GM12801 (cell line): ENCODE measurements around the gene CLCN6.

Experiments used
- TF ChIP-seq, protein P1 (sequence below): IDR thresholded peaks from one replicate; pipeline ENCODE4 v1.5.1; 2011; ENCODE audit warnings: control low read depth; ENCODE audit not compliant: insufficient read length; ENCODE audit errors: extremely low read depth

Gene CLCN6

DNA sequence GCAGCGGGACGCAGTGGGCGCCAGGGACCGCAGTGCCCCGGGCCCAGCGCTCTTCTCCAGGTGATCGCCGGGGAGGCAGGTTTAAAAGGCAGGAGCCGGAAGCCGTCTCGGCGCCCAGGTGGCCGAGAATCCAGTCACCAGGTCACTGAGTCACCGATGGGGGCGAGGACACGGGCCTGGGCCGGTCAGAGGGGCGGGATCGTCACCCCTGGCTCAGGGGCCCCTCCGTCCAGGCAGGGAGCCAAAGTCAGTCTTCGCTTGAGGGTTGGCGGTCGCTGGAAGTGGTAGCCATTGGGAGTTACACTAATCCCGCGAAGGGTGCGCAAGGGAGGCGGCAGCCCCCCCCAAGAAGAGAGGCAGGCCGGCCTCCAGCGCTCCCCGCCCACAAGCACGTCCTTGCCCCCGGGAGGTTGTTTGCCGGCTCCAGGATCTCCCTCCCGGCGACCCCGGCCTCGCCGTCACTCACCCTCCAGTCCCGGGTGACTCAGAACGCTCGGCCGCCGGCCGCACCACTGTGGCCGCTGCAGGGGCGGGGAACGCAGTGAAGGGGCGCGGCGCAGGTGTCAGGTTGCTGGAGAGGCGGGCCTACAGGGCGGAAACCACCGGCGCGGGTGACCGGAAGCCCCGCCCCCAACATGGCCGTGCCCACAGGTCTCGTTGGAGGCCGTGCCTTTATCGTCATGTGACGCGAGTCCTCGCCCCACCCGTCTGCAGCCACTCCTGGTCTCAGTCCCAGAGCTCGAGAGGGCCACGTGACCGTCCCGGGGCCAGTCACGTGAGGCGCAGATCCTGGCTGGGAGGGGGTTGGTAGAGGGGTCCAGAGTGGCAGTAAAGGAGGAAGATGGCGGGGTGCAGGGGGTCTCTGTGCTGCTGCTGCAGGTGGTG, at the start of gene CLCN6, which contains the start of gene MTHFR:
TSS of gene CLCN6 (plus strand) at position 770 of the 885 bp plus-strand sequence. CDS start at position 842, 72 bp downstream.
TSS of gene MTHFR (minus strand) at position 543 of the 885 bp plus-strand sequence. CDS start 2,848 bp downstream, outside the sequence.
- TF ChIP-seq, protein P1, sequence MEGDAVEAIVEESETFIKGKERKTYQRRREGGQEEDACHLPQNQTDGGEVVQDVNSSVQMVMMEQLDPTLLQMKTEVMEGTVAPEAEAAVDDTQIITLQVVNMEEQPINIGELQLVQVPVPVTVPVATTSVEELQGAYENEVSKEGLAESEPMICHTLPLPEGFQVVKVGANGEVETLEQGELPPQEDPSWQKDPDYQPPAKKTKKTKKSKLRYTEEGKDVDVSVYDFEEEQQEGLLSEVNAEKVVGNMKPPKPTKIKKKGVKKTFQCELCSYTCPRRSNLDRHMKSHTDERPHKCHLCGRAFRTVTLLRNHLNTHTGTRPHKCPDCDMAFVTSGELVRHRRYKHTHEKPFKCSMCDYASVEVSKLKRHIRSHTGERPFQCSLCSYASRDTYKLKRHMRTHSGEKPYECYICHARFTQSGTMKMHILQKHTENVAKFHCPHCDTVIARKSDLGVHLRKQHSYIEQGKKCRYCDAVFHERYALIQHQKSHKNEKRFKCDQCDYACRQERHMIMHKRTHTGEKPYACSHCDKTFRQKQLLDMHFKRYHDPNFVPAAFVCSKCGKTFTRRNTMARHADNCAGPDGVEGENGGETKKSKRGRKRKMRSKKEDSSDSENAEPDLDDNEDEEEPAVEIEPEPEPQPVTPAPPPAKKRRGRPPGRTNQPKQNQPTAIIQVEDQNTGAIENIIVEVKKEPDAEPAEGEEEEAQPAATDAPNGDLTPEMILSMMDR, result no peak

GRCh38 chr1:11757047-11757446, 48.9 kb upstream of the CLCN6 start:
- TF ChIP-seq, protein P1, result no peak

DNA sequence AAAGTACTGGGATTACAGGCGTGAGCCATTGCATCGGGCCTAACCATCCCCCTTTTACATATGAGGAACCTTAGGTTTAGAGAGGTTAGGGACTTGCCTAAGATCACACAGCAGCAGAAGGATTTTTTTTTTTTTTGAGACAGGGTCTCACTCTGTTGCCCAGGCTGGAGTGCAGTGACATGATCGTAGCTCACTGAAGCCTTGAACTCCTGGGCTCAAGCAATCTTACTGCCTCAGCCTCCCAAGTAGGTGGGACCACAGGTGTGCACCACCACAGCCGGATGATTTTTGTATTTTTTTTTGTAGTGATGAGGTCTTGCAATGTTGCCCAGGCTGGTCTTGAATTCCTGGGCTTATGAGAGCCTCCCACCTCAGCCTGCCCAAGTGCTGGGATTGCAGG, 46.2 kb upstream of the CLCN6 start:
- TF ChIP-seq, protein P1, result no peak

DNA sequence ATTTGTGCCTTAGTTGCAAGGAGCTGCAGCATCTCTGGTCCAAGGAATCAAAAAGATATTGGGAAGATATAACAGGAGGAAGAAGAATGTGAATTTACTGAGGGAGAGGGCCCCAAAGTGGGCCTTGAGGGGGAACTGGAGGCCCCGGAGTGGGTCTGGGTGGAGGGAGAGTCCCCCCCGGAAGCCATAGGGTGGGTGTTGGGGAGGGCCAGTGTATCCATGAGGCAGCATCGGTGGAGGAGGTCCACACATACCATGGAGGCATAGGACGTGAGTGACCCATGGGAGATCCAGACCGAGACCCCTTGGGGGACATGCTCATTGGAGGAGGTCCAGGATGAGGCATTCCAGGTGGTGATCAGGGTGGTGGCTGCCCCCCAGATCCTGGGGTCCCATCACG, 44.7 kb upstream of the CLCN6 start:
- TF ChIP-seq, protein P1, result no peak

- TF ChIP-seq, protein P1, result no peak
These were observed 44.0 kb upstream of the CLCN6 start, which contains the start of gene C1orf167 for GRCh38 chr1:11761988-11762406. Gene C1orf167, plus strand, starts transcription at chr1:11762193. Its CDS starts 2,208 bp downstream, at chr1:11764401.

DNA sequence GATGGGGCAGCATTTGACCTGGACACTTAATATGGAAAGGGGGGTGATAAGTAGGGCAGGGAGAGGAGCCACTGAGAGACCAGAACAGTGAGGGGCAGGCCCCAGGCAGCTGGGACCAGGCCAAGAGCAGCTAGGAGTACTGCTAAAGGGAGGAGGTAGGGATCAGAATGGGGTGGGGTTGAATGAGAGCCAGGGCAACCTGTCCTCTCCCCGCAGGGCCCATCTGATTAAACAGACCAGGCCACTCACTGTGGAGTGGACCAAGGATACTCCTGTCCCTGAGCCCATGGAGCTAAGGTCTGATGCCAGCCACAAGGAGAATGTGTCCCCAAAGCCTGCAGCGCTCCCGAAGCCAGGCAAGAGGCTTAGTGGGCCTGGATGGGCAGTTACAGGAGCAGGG, 41.9 kb upstream of the CLCN6 start:
- TF ChIP-seq, protein P1, result no peak

GRCh38 chr1:11764519-11764918, 41.5 kb upstream of the CLCN6 start:
- TF ChIP-seq, protein P1, result no peak
